ENCODE results near the gene ATP8B4.

The ATP8B4 gene

GRCh38 chr15:49918121-49918520 is 200.9 kb downstream of the ATP8B4 start:
- no peak for TF ChIP-seq CTCF (IDR thresholded peaks at IDR 0.05; ENCODE audit: low read depth, low read length)
- H3K4me3 ChIP-seq (replicated peaks in 1 of 2; ENCODE audit: low read depth in 2 of 2, low read length in 2 of 2), result no peak overlapping the region
- DNase-seq (ENCODE audit: low read depth in 2 of 2), result peak; percentile 57 to 67

GRCh38 chr15:49916998-49917397 is 202.0 kb downstream of the ATP8B4 start:
- no peak for DNase-seq (ENCODE audit: low read depth in 2 of 2)
- TF ChIP-seq CTCF (IDR thresholded peaks at IDR 0.05; ENCODE audit: low read depth, low read length), result no peak
- no peak overlapping the region for H3K4me3 ChIP-seq (replicated peaks in 1 of 2; ENCODE audit: low read depth in 2 of 2, low read length in 2 of 2)

GRCh38 chr15:49915822-49916221 is 203.2 kb downstream of the ATP8B4 start:
- no peak overlapping the region for H3K4me3 ChIP-seq (replicated peaks in 1 of 2; ENCODE audit: low read depth in 2 of 2, low read length in 2 of 2)
- TF ChIP-seq CTCF (IDR thresholded peaks at IDR 0.05; ENCODE audit: low read depth, low read length), result no peak
- no peak for DNase-seq (ENCODE audit: low read depth in 2 of 2)

GRCh38 chr15:49908933-49909295 is 210.1 kb downstream of the ATP8B4 start:
- no peak overlapping the region for H3K4me3 ChIP-seq (replicated peaks in 1 of 2; ENCODE audit: low read depth in 2 of 2, low read length in 2 of 2)
- no peak for DNase-seq (ENCODE audit: low read depth in 2 of 2)
- no peak for TF ChIP-seq CTCF (IDR thresholded peaks at IDR 0.05; ENCODE audit: low read depth, low read length)

GRCh38 chr15:49908236-49908932 is 210.6 kb downstream of the ATP8B4 start:
- no peak for DNase-seq (ENCODE audit: low read depth in 2 of 2)
- no peak for TF ChIP-seq CTCF (IDR thresholded peaks at IDR 0.05; ENCODE audit: low read depth, low read length)
- H3K4me3 ChIP-seq (replicated peaks in 1 of 2; ENCODE audit: low read depth in 2 of 2, low read length in 2 of 2), result no peak overlapping the region

- no peak for TF ChIP-seq CTCF (IDR thresholded peaks at IDR 0.05; ENCODE audit: low read depth, low read length)
These were observed 212.1 kb downstream of the ATP8B4 start for GRCh38 chr15:49906966-49907365.

GRCh38 chr15:49905221-49905620 is 213.8 kb downstream of the ATP8B4 start:
- no peak overlapping the region for H3K4me3 ChIP-seq (replicated peaks in 1 of 2; ENCODE audit: low read depth in 2 of 2, low read length in 2 of 2)
- no peak for DNase-seq (ENCODE audit: low read depth in 2 of 2)
- no peak for TF ChIP-seq CTCF (IDR thresholded peaks at IDR 0.05; ENCODE audit: low read depth, low read length)

More at GRCh38 chr15:49906966-49907365, 212.1 kb downstream of the ATP8B4 start:
- no peak overlapping the region for H3K4me3 ChIP-seq (replicated peaks in 1 of 2; ENCODE audit: low read depth in 2 of 2, low read length in 2 of 2)
- DNase-seq (ENCODE audit: low read depth in 2 of 2), result no peak

Data from cardiac fibroblast (primary cell).